Measurements from ENCODE around the gene TMEM235. TPM values are rescaled to one million over a fixed set of nuclear protein-coding genes. Genes with fewer than 3 reads are reported as not detected.
"Not testable (repeated sequence)": the region's sequence is repeated elsewhere in the genome, so short reads cannot be mapped to it uniquely, and the experiment has no call there.

TMEM235 gene
- total RNA-seq, 1 donor = not detected

DNA sequence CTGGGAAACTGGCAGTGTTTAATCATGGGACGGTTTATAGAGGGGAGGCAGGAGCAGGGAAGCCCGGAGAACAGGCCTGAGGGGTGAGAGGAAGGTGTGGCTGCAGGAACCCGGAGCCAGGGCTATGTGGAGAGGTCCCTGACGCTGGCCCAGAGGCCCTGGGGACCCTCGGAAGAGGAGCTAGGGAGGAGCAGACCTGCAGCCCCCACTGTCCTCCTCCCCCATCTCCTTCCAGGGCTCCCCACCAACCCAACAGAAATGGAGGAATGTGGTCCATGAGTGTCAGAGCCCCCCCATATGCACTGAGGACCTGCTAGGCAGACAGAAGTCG, 20.3 kb downstream of the TMEM235 start:
- H3K4me3 ChIP-seq (ENCODE audit: low read depth, low read length) = no peak overlapping the region
- TF ChIP-seq, protein P1, sequence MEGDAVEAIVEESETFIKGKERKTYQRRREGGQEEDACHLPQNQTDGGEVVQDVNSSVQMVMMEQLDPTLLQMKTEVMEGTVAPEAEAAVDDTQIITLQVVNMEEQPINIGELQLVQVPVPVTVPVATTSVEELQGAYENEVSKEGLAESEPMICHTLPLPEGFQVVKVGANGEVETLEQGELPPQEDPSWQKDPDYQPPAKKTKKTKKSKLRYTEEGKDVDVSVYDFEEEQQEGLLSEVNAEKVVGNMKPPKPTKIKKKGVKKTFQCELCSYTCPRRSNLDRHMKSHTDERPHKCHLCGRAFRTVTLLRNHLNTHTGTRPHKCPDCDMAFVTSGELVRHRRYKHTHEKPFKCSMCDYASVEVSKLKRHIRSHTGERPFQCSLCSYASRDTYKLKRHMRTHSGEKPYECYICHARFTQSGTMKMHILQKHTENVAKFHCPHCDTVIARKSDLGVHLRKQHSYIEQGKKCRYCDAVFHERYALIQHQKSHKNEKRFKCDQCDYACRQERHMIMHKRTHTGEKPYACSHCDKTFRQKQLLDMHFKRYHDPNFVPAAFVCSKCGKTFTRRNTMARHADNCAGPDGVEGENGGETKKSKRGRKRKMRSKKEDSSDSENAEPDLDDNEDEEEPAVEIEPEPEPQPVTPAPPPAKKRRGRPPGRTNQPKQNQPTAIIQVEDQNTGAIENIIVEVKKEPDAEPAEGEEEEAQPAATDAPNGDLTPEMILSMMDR (IDR thresholded peaks at IDR 0.05; ENCODE audit: insufficient read depth, low read depth, low read length) = no peak
- DNase-seq (ENCODE audit: low read depth) = no peak

DNA sequence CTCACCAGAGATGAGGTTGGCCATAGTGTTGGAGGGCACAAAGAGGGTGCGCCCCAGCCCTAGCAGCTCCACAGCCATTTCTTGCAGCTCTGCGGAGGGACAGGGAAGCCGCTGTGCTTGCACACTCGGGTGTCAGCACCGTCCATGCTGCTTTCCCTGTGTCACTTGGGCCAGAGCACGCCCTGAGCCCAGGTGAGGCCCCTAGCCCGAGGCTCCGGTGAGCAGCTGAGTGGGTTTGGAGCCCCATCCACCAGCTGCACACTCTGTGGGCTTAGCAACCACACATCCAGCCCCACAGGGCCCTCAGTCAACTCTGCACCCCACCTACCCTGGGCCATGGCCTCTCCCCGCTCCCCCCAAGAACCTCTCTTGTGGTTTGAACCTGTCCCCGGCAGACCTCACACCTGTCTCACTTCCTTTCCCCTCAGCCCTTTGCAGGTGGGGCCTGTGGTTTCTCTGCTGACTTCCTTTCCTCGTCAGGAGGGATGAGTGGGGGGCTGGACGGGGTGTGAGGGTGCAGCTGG, 20.7 kb downstream of the TMEM235 start:
- TF ChIP-seq, protein P1 (IDR thresholded peaks at IDR 0.05; ENCODE audit: insufficient read depth, low read depth, low read length) = no peak
- no peak for DNase-seq (ENCODE audit: low read depth)
- no peak overlapping the region for H3K4me3 ChIP-seq (ENCODE audit: low read depth, low read length)

DNA sequence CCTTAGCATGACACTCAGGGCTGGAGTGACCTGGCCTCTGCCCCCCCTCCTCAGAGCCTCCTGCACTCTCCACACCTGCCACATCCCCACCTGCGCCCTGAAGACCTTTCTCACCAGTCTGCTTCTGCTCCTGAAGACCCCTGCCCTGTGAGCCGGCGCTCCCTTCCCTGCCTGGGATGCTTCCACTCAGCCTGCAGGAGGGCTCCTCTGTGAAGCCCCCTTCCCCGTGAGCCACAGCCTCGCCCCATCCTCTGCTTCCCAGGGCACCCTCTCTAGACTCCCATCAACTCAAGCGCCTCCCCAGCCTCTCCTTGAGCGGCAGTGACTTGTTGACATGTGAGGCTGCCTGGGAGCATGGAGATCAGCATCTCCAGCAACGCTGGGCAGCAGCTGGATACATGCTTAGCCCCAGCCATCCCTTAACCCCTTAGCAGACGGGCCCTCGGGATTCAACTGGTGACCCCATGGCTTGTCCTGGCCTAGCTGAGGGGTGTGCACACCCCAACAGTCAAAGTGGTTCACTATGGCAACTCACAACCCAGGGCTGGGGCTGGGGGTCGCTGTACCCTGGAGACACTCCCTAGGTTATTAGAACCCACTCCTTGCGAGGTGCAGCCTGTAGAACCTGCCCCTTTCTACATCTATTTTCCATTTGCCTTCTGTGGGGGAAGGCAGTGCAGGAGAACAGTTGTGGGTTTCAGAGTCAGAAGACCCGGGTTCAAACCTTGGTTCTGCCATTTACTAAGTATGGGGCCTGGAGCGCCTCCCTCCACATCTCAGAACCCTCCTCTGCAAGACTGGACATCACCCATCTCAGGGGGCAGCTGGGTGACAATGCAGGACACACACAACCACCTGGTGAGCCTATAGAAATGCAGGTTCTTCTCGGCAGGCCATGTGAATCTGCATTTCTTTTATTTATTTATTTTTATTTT, 21.5 kb downstream of the TMEM235 start:
- no peak overlapping the region for H3K4me3 ChIP-seq (ENCODE audit: low read depth, low read length)
- DNase-seq (ENCODE audit: low read depth) = no peak
- TF ChIP-seq, protein P1 (IDR thresholded peaks at IDR 0.05; ENCODE audit: insufficient read depth, low read depth, low read length) = no peak

DNA sequence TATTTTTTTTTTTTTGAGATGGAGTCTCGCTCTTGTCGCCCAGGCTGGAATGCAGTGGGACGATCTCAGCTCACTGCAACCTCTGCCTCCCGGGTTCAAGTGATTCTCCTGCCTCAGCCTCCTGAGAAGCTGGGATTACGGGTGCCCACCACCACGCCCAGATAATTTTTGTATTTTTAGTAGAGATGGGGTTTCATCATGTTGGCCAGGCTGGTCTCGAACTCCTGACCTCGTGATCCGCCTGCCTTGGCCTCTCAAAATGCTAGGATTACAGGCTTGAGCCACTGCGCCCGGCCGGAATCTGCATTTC, 22.2 kb downstream of the TMEM235 start:
- peak overlapping the region; percentile 79 for H3K4me3 ChIP-seq (ENCODE audit: low read depth, low read length)
- not testable (repeated sequence) for DNase-seq (ENCODE audit: low read depth)

DNA sequence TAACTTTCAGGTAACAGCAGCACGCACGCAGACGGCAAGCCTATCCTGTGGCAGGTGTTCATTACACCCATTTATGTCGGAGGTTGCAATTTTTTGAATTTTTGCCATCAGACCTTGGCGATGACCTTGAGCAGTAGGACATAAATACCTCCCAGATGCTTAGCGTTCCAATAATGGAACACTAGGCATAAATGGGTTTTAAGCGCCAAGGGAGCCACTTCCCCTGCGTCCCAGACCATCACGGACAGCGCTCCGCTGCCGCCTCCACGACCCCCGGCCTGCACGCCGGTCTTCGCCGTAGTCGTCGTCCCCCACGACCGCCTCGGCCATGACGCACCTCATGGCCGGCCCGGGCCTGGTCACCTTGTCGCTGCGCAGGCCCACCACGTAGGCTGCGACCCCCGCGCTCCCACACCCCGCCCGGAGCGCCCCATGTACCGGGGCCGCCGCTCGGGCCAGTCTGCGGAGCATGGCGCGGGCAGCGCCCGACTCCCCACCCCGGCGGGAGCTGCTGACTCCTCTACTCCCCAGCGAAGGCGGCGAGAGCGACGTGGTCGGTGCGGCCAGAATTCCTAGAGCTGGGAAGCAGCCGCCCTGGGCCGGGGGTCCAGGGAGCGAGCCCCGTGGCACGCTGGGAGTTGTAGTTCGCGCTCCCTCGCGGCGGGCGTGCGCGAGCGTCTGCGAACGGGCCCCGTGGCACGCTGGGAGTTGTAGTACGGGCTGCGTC, 22.7 kb downstream of the TMEM235 start:
- H3K4me3 ChIP-seq (ENCODE audit: low read depth, low read length) = peak overlapping the region; percentile 79
- TF ChIP-seq, protein P1 (IDR thresholded peaks at IDR 0.05; ENCODE audit: insufficient read depth, low read depth, low read length) = no peak
- peak; percentile 83 for DNase-seq (ENCODE audit: low read depth)

DNA sequence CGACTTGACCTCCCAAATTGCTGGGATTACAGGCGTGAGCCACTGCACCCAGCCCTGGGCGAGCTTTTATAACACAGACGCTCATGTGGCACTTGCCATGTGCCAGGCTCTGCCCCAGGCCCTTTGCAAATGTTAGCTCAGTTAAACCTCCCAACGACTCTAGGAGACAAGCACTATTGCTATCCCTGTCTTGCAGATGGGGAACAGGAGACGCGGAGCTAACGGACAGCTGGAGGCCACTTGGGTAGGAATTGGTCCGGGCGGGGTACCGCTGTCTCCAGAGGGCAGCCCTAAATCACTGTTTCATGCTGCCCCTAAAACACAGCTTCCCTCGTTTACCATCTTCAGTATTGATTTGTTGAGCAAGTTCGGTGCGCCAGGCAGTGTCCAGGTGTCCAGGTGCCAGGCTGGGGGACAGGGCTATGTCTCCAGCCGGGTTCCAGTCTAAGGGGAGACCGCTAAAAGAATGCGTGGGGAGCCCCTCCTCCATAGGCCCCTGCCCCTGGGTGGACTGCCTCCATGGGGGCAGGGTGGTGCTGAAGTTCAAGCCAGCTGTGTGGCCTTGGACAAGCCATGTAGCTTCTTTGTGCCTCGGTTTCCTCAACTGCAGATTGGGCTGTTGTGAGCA, 23.7 kb downstream of the TMEM235 start:
- no peak for DNase-seq (ENCODE audit: low read depth)
- TF ChIP-seq, protein P1 (IDR thresholded peaks at IDR 0.05; ENCODE audit: insufficient read depth, low read depth, low read length) = no peak
- no peak overlapping the region for H3K4me3 ChIP-seq (ENCODE audit: low read depth, low read length)

All from fibroblast of villous mesenchyme (primary cell).